NCI-H526 treated with DMSO at 0.1 percent for 48 hours (cell line): ENCODE data around the gene PRLH.

ENCODE experiments used
- DNase-seq: peaks from one replicate; lab custom pipeline; 2025; lab: John Stamatoyannopoulos, UW

PRLH gene

GRCh38 chr2:237566401-237567235 is at the start of gene PRLH:
TSS of gene PRLH (plus strand) at chr2:237566574. CDS start at chr2:237566574, 0 bp downstream.
- no peak for DNase-seq

DNA sequence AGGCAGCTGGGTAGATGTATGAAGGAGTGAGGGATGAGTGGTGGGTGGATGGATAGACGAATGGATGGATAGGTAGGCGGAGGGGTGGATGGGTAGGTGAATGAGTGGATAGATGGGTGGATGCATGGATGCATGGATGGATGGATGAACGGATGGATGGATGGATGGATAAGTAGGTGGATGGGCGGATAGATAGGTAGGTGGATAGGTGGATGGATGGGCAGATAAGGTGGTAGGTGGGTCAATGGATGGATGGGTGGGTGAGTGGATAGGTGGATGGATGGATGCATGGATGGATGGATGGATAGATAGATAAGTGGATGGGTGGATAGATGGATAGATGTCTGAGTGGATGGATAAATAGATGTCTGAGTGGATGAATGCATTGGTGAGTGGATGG is 49.2 kb upstream of the PRLH start:
- no peak for DNase-seq

GRCh38 chr2:237517990-237518389 is 48.4 kb upstream of the PRLH start:
- no peak for DNase-seq

- DNase-seq = no peak
Observed at GRCh38 chr2:237519506-237520245, 46.7 kb upstream of the PRLH start.

DNA sequence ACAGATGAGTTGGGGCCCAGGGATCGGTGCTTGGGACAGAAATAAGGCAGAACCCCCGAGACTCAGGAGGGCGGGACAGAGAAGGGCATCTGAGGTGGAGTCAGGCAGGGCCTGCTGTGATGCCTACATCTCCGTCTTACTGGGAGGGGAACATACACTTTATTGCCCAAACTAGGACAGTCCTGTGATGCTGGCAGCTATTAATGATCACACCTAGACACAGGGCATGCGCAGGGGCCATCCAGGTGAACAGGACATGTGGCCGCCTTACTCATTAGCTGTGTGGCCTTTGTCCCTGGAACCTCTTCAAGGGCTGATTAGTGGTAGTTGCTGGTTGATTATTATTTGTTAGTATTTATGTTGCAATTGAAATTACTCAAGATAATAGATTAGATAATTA is 46.1 kb upstream of the PRLH start:
- DNase-seq = no peak

DNA sequence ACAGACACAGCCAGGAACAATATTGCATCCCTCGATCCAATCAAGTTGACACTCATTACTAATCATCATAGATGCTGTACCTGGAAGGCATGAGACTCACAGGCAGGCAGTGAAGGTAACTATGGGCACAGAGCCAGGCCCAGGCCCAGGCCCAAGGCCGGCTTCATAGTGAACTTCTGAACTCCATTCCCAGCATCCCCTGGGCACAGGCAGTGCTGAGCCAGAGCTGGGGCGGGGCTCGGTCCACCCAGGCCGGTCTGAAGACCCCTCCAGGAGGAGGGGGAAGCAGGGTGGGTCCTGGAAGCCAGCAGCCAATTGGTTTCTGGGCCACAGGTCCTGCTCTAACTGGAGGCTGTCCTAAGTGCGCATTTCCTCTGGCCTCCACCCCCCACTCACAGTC is 41.7 kb upstream of the PRLH start:
- no peak for DNase-seq

- DNase-seq = no peak
Observed at GRCh38 chr2:237525559-237526157, 40.7 kb upstream of the PRLH start.

GRCh38 chr2:237527233-237527632 is 39.1 kb upstream of the PRLH start:
- no peak for DNase-seq

- no peak for DNase-seq
Observed at GRCh38 chr2:237527766-237528165, 38.6 kb upstream of the PRLH start.

GRCh38 chr2:237529452-237530402 is 36.6 kb upstream of the PRLH start:
- DNase-seq = no peak

DNA sequence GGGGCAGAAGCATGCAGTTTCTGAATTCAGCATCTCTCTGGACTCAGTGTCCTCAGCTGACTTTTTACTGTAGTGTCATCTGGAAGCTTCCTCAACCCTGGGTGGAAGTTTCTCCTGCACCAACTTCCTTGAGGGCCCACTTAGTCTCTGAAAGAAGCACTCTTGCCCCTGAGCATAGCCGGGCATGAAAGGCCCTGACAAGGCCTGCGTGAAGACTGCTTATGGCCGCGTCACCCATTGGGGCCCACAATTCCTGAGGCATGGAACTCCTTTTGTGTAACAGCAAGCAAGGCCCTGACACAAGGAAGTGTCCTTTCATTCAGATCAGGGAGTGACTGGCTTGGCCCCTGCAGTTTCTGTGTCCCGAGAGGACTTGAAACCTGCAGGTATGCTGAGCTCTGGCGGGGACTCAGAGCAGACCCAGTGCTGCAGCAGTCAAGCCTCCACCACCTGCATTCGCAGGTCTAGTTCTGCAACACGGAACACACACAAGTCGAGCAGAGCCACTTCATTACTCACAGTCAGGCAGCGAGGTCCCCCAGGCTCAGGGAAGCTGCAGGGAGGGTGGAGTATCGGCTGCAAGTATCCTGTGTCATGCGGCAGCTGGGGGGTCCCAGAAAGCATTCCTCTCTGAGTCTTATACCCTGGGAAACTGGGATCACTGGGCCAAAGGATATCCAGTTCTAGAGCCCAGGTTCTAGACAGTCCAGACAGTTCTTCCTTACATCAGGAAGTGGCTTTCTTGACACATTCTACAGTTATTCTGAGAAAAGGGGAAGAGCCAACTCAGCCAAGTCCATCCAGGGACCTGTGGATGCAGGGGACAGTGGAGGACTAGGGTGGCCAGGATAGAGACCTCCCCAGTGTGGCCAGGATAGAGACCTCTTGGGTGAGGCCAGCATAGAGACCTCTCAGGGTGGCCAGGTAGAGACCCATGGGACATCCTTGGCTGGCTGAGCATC is 35.6 kb upstream of the PRLH start:
- DNase-seq = no peak

DNA sequence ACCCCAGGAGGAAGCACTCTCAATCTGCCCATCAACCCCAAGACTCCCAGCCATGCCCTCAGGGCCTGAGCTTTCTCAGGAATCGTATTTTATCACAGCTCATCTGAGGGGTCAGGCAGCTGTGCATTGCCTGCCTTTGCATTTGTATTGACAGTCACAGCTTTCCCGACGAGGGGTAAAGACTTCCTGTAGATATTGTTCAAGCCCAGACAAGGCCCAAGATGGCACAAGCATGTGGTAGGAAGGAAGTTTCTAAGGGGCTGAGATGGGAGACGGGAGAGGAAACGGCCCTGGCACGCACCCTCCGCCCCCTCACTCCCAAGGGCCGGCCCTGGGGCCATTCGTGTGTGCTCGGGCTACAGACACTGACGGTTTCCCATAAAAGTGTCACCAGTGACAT is 34.2 kb upstream of the PRLH start:
- no peak for DNase-seq

DNA sequence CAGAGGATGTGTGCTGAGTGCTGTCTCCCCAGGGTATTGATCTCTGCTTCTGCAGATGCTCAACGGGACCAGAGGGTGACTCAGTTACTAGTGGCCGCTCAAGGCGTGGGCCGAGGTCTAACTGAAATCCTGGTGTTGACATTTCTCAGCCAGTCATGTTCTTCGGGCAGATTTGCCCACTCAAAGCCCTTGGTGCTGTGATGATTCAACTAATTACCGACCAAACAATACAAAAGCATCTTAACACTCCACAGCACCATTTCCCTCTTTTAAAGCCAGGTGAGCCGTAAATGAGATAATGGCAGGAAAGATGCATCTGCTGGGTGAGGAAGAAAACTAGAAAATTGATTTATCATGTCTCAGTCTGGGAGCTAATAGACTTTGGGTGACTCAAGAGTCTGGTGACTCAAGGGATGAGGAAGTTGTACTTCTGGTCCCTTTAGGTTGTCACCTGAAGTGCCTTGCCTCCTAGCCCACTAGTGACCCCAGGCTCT is 32.7 kb upstream of the PRLH start:
- no peak for DNase-seq

DNA sequence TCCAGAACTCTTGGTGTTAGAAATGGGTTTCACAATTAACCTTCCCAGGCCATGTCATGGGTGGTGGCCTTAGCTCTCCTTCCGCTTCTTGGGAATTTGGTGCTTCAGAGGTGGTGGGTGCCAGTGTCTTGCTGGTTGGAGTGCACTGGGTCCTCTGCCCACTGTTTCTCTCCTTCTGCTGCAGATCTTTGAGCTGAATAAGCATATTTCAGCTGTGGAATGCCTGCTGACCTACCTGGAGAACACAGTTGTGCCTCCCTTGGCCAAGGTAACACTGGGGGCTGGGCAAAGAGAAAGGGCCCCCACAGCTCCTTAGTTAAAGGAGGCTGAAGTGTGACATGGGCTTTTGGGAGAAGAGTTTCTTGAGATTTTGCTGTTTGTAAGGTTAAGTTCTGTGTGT is 32.0 kb upstream of the PRLH start:
- DNase-seq = no peak

- no peak for DNase-seq
Observed at GRCh38 chr2:237535385-237536082, 30.8 kb upstream of the PRLH start.

GRCh38 chr2:237536083-237536415 is 30.3 kb upstream of the PRLH start:
- no peak for DNase-seq

- no peak for DNase-seq
Observed at GRCh38 chr2:237536617-237537016, 29.8 kb upstream of the PRLH start.

DNA sequence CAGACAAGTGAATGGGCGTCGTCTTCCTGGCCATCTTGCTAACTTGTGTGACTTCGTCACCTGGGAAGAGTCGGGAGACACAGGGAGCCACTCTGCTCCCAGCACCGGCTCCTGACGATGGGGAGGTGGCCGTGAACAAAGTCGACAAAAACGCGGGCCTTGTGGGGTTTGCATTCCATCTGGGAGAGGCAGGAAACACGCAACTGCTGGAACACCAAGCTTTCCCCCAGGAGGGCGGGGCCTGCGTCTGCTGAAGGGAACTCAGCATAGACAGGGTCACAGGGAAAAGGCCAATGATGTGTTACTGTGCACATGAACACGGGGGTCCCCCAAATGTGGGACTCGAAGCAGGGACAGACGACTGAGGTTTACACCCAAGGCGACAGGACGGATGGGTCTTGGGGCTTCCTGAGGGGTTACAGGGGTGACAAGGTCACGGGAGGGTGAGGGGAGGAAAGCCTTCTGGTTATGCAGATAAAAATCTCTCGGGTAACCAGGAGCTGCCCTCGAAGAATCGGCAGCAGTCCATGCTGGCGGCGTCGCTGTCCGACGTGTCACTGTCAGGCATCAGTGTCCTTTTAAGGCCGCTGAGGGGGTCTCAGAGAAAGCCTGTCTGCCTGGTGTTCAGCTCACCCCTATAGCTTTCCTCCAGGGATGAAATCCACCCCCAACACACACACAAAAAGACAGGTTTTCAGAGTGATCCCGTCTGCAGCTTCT is 28.2 kb upstream of the PRLH start:
- DNase-seq = no peak

DNA sequence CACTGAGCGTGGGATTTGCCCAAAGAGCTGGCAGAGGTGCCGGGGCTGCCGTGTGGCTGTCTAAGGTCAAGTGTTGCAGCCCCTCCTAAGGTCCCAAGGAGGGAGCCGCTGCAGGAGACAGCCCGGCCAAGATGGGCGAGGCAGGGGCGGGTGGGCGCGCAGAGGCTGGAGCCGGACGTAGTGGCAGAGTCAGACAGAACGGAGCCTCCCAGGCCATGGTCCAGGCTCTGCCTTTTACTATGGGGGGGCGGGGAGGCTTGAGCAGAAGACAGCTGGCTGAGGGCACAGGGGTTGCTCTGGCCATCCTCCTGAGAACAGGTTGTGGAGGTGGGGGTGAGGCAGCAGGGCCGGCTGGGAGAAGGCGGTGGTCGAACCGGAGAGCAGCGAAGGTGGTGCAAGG is 27.5 kb upstream of the PRLH start:
- DNase-seq = no peak
